NK-92 treated with Interleukin-12 subunit alpha and Interleukin-12 subunit beta, amount 100 ng/mL, for 24 hours (cell line): ENCODE measurements around the gene CARD9.
"Not testable (repeated sequence)": the region's sequence is repeated elsewhere in the genome, so short reads cannot be mapped to it uniquely, and the experiment has no call there.

ENCODE experiments used
- DNase-seq: peaks from one replicate; lab custom pipeline; 2025; lab: John Stamatoyannopoulos, UW

CARD9 gene

GRCh38 chr9:136322756-136323330 lies 50.6 kb downstream of the CARD9 start:
- DNase-seq = no peak

DNA sequence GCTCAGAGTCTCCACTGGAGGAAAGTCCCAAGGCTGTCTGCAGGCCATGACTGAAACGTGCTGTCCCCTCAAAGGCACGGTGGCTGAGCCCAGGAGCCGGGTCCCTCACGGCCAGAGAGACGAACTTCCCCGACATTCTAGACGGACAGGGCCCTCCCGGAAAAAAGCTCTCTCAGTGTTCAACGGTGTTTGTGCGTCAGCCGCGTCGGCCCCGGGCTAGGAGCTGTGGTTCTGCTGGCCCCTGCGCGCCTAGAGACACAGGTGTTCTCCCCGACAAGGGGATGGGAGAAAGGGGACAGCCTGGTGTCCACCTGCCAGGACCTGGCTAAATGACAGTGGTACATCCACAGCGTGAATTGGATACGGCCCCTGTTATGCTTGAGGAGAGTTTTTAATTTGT lies 51.9 kb downstream of the CARD9 start:
- DNase-seq = no peak

DNA sequence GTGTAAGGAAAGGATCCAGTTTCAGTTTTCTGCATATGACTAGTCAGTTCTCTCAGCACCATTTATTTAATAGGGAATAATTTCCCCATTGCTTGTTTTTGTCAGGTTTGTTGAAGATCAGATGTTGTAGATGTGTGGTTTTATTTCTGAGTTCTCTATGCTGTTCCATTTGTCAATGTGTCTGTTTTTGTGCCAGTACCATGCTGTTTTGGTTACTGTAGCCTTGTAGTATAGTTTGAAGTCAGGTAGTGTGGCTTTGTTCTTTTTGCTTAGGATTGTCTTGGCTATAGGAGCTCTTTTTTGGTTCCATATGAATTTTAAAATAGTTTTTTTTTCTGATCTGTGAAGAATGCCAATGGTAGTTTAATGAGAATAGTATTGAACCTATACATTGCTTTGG lies 52.5 kb downstream of the CARD9 start:
- not testable (repeated sequence) for DNase-seq

GRCh38 chr9:136319955-136320354 lies 53.5 kb downstream of the CARD9 start:
- DNase-seq = not testable (repeated sequence)

DNA sequence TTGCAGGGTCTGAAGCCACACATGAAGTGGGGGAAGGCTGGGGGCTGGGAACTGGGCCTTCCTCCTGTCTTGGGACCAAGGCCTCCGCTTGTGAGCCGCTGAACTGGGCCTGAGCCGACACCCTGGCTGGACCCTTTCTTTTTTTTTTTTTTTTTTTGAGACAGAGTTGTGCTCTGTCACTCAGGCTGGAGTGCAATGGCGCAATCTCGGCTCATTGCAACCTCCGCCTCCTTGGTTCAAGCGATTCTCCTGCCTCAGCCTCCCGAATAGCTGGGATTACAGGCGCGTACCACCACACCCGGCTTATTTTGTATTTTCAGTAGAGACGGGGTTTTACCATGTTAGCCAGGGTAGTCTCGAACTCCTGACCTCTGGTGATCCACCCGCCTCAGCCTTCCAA lies 54.2 kb downstream of the CARD9 start:
- not testable (repeated sequence) for DNase-seq

DNA sequence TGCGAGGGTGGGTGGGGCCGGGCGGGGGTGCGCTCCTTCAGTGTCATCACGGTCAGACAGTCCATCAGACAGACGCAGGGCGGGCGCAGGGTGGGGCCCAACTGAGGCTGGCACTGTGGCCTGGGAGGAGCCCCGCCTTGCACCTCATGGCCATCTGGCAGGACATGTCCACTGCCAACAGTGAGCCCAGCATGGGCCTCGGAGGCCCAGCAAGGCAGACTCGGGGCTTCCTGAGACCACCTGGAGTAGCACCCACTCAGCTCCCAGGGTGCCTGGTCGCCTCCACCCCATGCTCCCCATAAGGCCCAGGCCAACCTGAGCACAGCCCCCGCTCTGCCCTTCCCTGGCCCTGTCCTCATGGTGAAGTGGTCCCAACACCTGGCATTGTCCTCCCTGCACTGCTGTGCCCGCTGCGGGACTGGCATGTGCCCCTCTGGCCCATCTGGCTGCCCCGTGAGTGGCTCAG lies 54.7 kb downstream of the CARD9 start:
- no peak for DNase-seq

DNA sequence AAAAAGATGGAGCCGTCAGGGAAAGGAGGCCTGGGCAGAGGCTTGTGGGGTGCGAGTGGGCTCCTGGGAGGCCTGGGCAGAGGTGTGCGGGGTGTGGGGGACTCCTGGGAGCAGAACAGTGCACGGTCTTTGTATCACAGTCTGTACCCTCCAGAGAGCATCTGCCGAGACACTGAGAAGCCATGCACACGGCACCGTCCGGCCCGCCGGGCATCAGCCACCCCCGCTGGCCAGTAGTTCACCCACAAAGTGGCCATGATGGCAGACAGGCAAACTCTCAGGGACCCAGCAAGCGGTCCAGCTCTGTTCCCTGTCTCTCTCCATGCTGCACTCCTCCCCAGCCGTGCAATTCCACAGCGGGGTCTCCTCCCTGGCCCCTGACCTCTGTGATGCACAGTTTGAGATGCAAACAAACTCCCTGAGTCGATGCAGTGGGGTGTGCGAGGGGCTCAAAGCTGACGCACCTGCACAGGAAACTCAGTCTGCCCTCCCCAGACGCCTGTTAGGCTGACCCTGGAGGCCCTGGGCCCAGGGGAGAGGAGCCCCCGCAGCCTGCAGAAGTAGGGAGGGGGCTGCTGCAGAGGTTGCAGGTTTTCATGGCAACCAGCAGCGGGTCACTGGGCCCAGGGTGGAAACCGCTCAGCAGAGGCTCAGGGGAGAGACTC lies 55.2 kb downstream of the CARD9 start:
- no peak for DNase-seq

- DNase-seq = no peak
These were observed 55.8 kb downstream of the CARD9 start for GRCh38 chr9:136317695-136318094.

DNA sequence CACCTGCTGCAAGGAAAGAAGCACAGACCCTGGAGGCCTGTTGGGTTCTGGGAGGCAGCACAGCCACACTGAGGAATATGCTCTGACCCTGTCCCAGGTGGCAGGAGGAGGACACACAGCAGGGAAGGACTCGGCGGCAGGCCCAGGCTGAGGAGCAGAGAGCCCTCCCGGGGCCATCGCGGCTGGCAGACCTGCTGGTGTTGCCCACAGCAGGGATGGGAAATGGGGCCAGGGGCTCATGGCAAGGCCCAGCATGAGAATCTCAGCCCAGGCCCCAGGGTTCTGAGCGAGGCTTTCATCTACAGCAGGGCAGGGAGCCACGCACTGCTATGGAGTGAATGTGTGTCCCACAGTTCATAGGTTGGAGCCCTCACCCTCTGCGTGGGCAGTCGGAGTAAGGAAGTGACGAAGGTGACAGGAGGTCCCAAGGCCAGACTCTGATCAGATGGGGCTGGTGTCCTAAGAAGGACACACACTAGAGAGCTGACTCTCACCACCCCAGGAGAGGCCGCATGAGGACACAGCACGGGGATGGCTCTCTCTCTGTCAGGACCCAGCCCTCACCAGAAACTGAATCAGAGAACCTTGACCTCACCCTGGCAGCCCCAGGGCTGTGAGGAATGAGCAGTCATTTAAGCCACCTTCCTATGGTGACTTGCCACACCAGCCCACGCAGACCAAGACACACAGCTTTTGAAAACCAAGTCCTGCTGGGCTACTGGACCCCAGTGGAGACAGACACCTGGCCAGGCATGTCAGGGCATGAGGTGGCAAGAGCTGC lies 56.4 kb downstream of the CARD9 start:
- no peak for DNase-seq

DNA sequence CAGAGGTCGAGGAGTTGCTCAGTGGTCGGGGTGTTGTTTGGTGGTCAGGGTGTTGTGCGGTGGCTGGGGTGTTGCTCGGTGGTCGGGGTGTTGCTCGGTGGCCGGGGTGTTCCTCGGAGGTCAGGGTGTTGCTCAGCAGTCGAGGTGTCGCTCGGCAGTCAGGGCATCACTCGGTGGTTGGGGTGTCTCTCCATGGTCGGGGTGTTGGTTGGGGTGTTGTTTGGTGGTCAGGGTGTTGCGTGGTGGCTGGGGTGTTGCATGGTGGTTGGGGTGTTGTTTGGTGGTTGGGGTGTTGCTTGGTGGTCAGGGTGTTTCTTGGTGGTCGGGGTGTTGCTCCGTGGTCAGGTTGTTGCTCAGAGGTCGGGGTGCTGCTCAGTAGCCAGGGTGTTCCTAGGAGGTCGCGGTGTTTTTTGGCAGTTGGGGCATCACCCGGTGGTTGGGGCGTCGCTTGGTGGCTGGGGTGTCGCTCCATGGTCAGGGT lies 57.2 kb downstream of the CARD9 start:
- no peak for DNase-seq

GRCh38 chr9:136314944-136315343 lies 58.5 kb downstream of the CARD9 start:
- DNase-seq = no peak

DNA sequence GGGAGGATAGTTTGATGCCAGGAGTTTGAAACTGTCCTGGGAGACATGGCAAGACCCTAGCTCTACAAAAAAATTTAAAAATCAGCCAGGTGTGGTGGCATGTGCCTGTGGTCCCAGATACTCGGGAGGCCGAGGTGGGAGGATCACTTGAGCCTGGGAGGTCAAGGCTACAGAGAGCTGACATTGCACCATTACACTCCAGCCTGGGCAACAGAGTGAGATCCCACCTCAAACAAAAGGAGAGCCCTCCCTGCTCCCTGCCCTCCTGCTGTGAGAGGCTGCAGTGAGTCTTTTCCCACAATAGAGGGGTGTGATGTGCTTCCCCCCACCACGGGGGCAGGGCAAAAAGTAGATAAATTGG lies 59.4 kb downstream of the CARD9 start:
- no peak for DNase-seq
